GM08714 (cell line): Measurements from ENCODE around the gene SMIM35.
"Not testable (repeated sequence)": the region's sequence is repeated elsewhere in the genome, so short reads cannot be mapped to it uniquely, and the experiment has no call there.

Source experiments
- H3K4me3 ChIP-seq: fragments of 200-500 bp; sonication (Bioruptor generic); 2 replicates; pipeline ENCODE4 v1.5.1; 2014; ENCODE audit warnings: mild to moderate bottlenecking, low read length, inconsistent platforms
- ZNF274 ChIP-seq: IDR thresholded peaks from 2 replicates; pipeline ENCODE4 v1.6.1; 2012; ENCODE audit warnings: mild to moderate bottlenecking, low read depth, low read length

SMIM35 gene

DNA sequence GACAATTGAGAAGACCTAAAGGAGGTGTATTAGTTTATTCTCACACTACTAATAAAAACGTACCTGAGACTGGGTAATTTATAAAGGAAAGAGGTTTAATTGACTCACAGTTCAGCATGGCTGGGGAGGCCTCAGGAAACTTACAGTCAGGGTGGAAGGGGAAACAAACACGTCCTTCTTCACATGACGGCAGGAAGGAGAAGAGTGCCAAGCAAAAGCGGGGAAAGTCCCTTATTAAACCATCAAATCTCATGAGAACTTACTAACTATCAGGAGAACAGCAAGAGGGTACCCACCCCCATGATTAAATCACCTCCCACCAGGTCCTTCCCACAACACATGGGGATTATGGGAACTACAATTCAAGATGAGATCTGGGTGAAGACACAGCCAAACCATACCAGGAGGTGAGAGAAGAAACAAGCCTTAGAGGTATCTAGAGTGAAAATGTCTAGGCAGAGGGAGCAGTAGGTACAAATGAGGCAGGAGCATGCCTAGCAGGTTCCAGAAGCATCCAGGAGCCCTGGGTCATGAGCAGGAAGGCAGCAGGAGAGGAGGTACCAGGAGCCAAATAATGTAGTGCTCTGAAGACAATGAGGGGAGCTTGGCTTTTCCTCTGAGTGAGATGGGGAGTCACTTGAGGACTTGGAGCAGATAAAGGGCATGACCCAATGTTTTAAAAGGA is 69.0 kb downstream of the SMIM35 start:
- TF ChIP-seq ZNF274, result no peak
- no peak overlapping the region for H3K4me3 ChIP-seq

- TF ChIP-seq ZNF274, result no peak
- H3K4me3 ChIP-seq, result no peak overlapping the region
These were observed 69.7 kb downstream of the SMIM35 start for GRCh38 chr11:118017111-118017510.

DNA sequence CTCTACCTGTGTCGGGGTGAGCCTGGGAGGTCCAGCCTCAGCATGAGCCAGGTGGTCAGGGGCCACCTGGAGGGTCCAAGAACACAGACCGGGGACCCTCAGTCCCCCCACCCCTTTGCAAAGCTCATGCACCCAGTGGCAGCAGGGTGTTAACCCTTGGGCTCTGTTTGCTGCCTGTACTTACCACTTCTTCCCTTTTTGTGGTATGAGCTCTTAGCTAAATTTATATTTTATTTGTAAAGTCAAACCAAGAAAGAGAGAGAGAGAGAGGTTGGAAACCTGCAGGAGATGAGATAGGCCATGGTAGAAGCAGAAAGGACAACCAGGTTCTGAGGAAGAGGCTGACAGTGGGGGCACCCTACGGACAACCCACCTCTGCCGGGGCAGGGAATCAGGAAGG is 70.7 kb downstream of the SMIM35 start:
- no peak for TF ChIP-seq ZNF274
- H3K4me3 ChIP-seq, result no peak overlapping the region

GRCh38 chr11:118015385-118015841 is 71.3 kb downstream of the SMIM35 start:
- no peak overlapping the region for H3K4me3 ChIP-seq
- no peak for TF ChIP-seq ZNF274

GRCh38 chr11:118014022-118014421 is 72.7 kb downstream of the SMIM35 start:
- H3K4me3 ChIP-seq, result no peak overlapping the region
- TF ChIP-seq ZNF274, result no peak

- TF ChIP-seq ZNF274, result no peak
- H3K4me3 ChIP-seq, result no peak overlapping the region
These were observed 74.6 kb downstream of the SMIM35 start for GRCh38 chr11:118012083-118012669.

DNA sequence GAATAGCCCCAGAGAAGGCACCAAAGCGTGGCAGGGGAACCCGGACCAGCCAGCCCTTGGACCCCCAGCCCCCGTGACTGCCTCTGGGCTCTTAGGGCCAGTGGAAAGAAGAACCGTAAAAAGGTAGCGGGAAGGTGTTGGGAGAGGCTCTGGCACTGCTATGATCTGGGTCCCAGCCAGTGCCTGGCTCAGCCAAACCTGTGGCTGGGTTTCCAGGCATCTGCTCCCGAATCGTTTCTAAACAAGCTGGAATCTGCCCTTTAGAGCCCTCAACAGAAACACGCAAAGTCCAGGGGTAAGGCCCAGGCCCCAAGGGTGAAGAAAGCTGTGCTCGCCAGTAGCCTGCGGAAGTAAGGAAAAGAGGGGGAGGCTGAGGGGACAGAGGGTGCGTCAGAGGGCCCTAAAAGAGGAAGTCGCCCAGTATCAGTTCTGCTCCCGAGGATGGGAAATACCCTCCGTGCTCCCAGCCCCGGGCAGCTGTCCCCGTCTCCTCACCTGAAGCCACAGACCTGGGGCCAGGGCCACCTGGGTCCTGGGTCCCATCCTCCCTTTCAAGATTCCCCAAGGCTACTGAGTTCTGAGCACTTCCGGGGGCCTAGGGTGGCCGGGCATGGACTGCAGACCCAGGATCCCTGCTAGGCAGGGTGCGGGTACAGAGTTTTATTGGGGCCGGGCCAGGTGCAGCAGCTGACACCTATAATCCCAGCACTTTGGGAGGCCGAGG is 75.9 kb downstream of the SMIM35 start:
- no peak for TF ChIP-seq ZNF274
- no peak overlapping the region; the same call in 1 of the 2 replicates for H3K4me3 ChIP-seq

DNA sequence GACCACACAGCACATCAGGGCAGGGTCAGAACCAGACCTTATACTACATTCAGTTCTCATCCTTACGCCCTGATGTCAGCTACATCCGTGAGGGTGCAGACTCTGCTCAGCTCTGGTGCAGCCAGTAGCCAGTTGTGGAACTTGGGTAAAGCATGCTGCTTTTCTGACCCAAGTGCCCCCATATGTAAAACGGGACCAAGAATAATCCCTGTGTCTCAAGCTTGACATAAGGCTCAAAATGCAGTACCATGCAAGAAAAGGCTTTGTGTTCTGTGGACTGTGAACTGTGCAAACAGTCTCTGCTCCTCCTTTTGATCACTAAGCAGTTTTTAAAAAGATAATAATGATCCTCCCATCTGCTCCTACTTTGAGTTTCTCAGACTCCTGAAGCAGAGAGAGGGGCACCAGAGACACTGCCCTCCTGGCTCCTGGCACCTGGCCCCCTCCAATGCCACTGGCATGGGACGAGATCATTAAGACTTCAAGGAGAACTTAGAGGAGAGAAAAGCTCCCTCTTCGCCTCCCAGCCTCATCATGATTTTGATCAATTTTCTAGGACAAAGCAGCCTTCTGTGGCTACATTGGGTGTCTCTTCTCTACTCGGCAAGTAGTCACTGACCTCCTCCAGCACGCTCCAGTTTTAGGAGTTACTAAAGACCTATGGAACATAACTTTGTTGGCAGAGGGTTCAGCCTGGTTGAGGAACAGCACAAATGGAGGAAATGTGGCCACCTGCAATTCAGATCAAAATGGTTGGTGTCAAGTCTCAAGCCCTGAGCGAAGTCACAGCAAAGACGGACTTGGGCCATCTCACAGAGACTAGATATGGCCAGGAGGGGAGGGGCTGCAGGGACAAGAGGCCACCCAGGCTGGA is 76.7 kb downstream of the SMIM35 start:
- TF ChIP-seq ZNF274, result no peak
- no peak overlapping the region; the same call in 1 of the 2 replicates for H3K4me3 ChIP-seq

DNA sequence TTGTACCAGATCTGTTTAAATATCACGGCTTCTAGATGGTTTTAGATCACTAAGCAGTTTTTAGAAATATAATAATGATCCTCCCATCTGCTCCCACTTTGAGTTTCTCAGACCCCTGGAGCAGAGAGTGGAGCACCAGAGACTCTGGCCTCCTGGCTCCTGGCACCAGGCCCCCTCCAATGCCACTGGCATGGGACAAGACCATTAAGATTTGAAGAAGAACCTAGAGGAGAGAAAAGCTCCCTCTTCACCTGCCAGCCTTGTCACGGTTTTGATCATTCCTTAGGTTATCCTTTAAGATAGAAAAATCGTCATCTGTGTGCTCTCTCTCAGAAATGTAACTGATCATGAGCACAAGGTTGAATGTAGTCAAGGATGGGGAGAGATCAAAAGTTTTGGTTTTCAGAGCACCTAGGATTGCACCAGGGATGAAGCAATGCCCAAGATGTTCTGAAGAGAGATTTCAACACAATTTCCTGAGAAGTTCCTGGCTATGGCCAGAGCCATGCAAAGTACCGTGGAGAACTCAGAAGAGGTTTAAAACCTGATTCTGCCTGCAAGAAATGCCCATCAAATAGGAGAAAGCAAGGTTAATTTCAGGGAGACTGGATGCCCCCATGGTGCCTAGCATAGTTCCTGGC is 78.4 kb downstream of the SMIM35 start:
- TF ChIP-seq ZNF274, result no peak
- no peak overlapping the region; the same call in 1 of the 2 replicates for H3K4me3 ChIP-seq

- H3K4me3 ChIP-seq, result not testable (repeated sequence)
These were observed 79.0 kb downstream of the SMIM35 start for GRCh38 chr11:118007563-118008270.

GRCh38 chr11:118007040-118007439 is 79.7 kb downstream of the SMIM35 start:
- H3K4me3 ChIP-seq, result no peak overlapping the region
- no peak for TF ChIP-seq ZNF274

- no peak for TF ChIP-seq ZNF274
These were observed 80.6 kb downstream of the SMIM35 start for GRCh38 chr11:118006153-118006534.

GRCh38 chr11:118005224-118006152 is 81.3 kb downstream of the SMIM35 start:
- TF ChIP-seq ZNF274, result no peak
- no peak overlapping the region for H3K4me3 ChIP-seq

More at GRCh38 chr11:118006153-118006534, 80.6 kb downstream of the SMIM35 start:
- no peak overlapping the region for H3K4me3 ChIP-seq
